ENCODE results near the gene TNFRSF19.

GRCh38 chr13:23673354-23673753 is 103.1 kb downstream of the TNFRSF19 start:
- TF ChIP-seq CTCF (conservative IDR thresholded peaks at IDR 0.05; ENCODE audit: low read depth, low read length) (no peak), EZH2 (IDR thresholded peaks at IDR 0.05; ENCODE audit: borderline replicate concordance, low read depth, low read length, poor library complexity, severe bottlenecking) (no peak)
